Mucosa of gallbladder (tissue), 1 donor: Measurements from ENCODE around the gene C3orf62. TPM values are rescaled to one million over a fixed set of nuclear protein-coding genes. Genes with fewer than 3 reads are reported as not detected.

Experiments
- DNase-seq: peaks from one replicate; pipeline ENCODE4 v3.0.0-alpha.2; 2020; ENCODE audit warnings: low spot score
- total RNA-seq: library from RNA; stranded (reverse); gene quantifications from one replicate; pipeline ENCODE4 v1.2.1, GENCODE V29; 2021
- donor health status: DM: no; HTN: no; CAD: no.

Gene C3orf62
- 5.0 TPM for total RNA-seq

GRCh38 chr3:49276475-49277382 is at the start of gene C3orf62:
TSS of gene C3orf62 (minus strand) at chr3:49277232. CDS start at chr3:49276872, 360 bp downstream.
- DNase-seq, result peak; percentile 89

GRCh38 chr3:49324768-49325167 is 47.7 kb upstream of the C3orf62 start:
- no peak for DNase-seq

GRCh38 chr3:49316696-49317457 is 39.8 kb upstream of the C3orf62 start:
- peak; percentile 70 for DNase-seq

- DNase-seq, result no peak
Observed at GRCh38 chr3:49313896-49314688, 37.1 kb upstream of the C3orf62 start.

- DNase-seq, result no peak
Observed at GRCh38 chr3:49311283-49311682, 34.3 kb upstream of the C3orf62 start.

- no peak for DNase-seq
Observed at GRCh38 chr3:49310677-49311076, 33.6 kb upstream of the C3orf62 start.

GRCh38 chr3:49305608-49306007 is 28.6 kb upstream of the C3orf62 start:
- no peak for DNase-seq

GRCh38 chr3:49302613-49303012 is 25.6 kb upstream of the C3orf62 start:
- no peak for DNase-seq

GRCh38 chr3:49300595-49300994 is 23.6 kb upstream of the C3orf62 start:
- DNase-seq, result no peak

GRCh38 chr3:49298511-49298910 is 21.5 kb upstream of the C3orf62 start:
- DNase-seq, result no peak

- no peak for DNase-seq
Observed at GRCh38 chr3:49296781-49297411, 19.9 kb upstream of the C3orf62 start.

GRCh38 chr3:49295489-49296058 is 18.5 kb upstream of the C3orf62 start:
- no peak for DNase-seq

GRCh38 chr3:49294343-49294742 is 17.3 kb upstream of the C3orf62 start:
- no peak for DNase-seq

GRCh38 chr3:49283997-49284396 is 7.0 kb upstream of the C3orf62 start:
- no peak for DNase-seq

- no peak for DNase-seq
Observed at GRCh38 chr3:49279376-49279775, 2.3 kb upstream of the C3orf62 start.

GRCh38 chr3:49278548-49278947 is 1.5 kb upstream of the C3orf62 start:
- no peak for DNase-seq

GRCh38 chr3:49277383-49277775 is 347 bp upstream of the C3orf62 start:
- no peak for DNase-seq

- DNase-seq, result no peak
Observed at GRCh38 chr3:49273825-49274532, 3.1 kb downstream of the C3orf62 start.

GRCh38 chr3:49271047-49271446 is 6.0 kb downstream of the C3orf62 start:
- no peak for DNase-seq

- no peak for DNase-seq
Observed at GRCh38 chr3:49270156-49270500, 6.9 kb downstream of the C3orf62 start.
